HEK293 (cell line): Measurements from ENCODE around the gene FBLN5.

Source experiments
- FEZF1 ChIP-seq: fragments of 450-650 bp; formaldehyde crosslinking; IDR thresholded peaks from 2 replicates; pipeline ENCODE4 v1.5.1; 2016; ENCODE audit warnings: missing biosample characterization, missing genetic modification characterization
- RBAK ChIP-seq: fragments of 450-650 bp; formaldehyde crosslinking; IDR thresholded peaks from 2 replicates; pipeline ENCODE4 v1.5.1; 2016; ENCODE audit warnings: missing biosample characterization, missing genetic modification characterization
- REST ChIP-seq: fragments of 450-650 bp; formaldehyde crosslinking; IDR thresholded peaks from 2 replicates; pipeline ENCODE4 v1.5.1; 2016; ENCODE audit warnings: missing biosample characterization, missing genetic modification characterization
- SCRT2 ChIP-seq: fragments of 450-650 bp; formaldehyde crosslinking; IDR thresholded peaks from 2 replicates; pipeline ENCODE4 v1.5.1; 2016; ENCODE audit warnings: missing biosample characterization, missing genetic modification characterization
- SP3 ChIP-seq: fragments of 450-650 bp; formaldehyde crosslinking; IDR thresholded peaks from 2 replicates; pipeline ENCODE4 v1.5.1; 2016; ENCODE audit warnings: missing biosample characterization, missing genetic modification characterization
- ZFHX2 ChIP-seq: fragments of 450-650 bp; formaldehyde crosslinking; conservative IDR thresholded peaks from 2 replicates; pipeline ENCODE4 v1.5.1; 2016; ENCODE audit warnings: missing biosample characterization, missing genetic modification characterization
- ZNF138 ChIP-seq: fragments of 450-650 bp; formaldehyde crosslinking; IDR thresholded peaks from 2 replicates; pipeline ENCODE4 v1.5.1; 2016; ENCODE audit warnings: missing biosample characterization, missing genetic modification characterization, borderline replicate concordance
- ZNF148 ChIP-seq: fragments of 450-650 bp; formaldehyde crosslinking; IDR thresholded peaks from 2 replicates; pipeline ENCODE4 v1.5.0; 2017; ENCODE audit warnings: missing biosample characterization, missing genetic modification characterization, borderline replicate concordance
- ZNF449 ChIP-seq: fragments of 450-650 bp; formaldehyde crosslinking; IDR thresholded peaks from 2 replicates; pipeline ENCODE4 v1.5.1; 2017; ENCODE audit warnings: missing biosample characterization, mild to moderate bottlenecking, missing genetic modification characterization, moderate library complexity
- ZNF488 ChIP-seq: fragments of 450-650 bp; formaldehyde crosslinking; IDR thresholded peaks from 2 replicates; pipeline ENCODE4 v1.5.1; 2016; ENCODE audit warnings: missing biosample characterization, missing genetic modification characterization
- ZNF530 ChIP-seq: fragments of 450-650 bp; formaldehyde crosslinking; IDR thresholded peaks from 2 replicates; pipeline ENCODE4 v1.5.1; 2016; ENCODE audit warnings: low read depth, missing biosample characterization, missing genetic modification characterization
- ZNF548 ChIP-seq: fragments of 450-650 bp; formaldehyde crosslinking; IDR thresholded peaks from 2 replicates; pipeline ENCODE4 v1.5.1; 2016; ENCODE audit warnings: missing biosample characterization, missing genetic modification characterization
- ZNF555 ChIP-seq: fragments of 450-650 bp; formaldehyde crosslinking; conservative IDR thresholded peaks from 2 replicates; pipeline ENCODE4 v1.5.1; 2017; ENCODE audit warnings: missing biosample characterization, mild to moderate bottlenecking, missing genetic modification characterization, inconsistent platforms
- ZNF600 ChIP-seq: fragments of 450-650 bp; formaldehyde crosslinking; IDR thresholded peaks from 2 replicates; pipeline ENCODE4 v1.5.1; 2016; ENCODE audit warnings: missing biosample characterization, missing genetic modification characterization
- ZNF629 ChIP-seq: fragments of 450-650 bp; formaldehyde crosslinking; IDR thresholded peaks from 2 replicates; pipeline ENCODE4 v1.5.1; 2017; ENCODE audit warnings: missing biosample characterization, missing genetic modification characterization
- ZNF670 ChIP-seq: fragments of 450-650 bp; formaldehyde crosslinking; IDR thresholded peaks from 2 replicates; pipeline ENCODE4 v1.5.1; 2016; ENCODE audit warnings: missing biosample characterization, missing genetic modification characterization, low read depth
- ZNF707 ChIP-seq: fragments of 450-650 bp; formaldehyde crosslinking; IDR thresholded peaks from 2 replicates; pipeline ENCODE4 v1.5.1; 2016; ENCODE audit warnings: missing biosample characterization, missing genetic modification characterization
- ZNF776 ChIP-seq: fragments of 450-650 bp; formaldehyde crosslinking; IDR thresholded peaks from 2 replicates; pipeline ENCODE4 v1.5.0; 2017; ENCODE audit warnings: missing biosample characterization, missing genetic modification characterization, borderline replicate concordance
- ZNF837 ChIP-seq: fragments of 450-650 bp; formaldehyde crosslinking; IDR thresholded peaks from 2 replicates; pipeline ENCODE4 v1.5.1; 2016; ENCODE audit warnings: missing biosample characterization, missing genetic modification characterization
- ZSCAN5A ChIP-seq: fragments of 450-650 bp; formaldehyde crosslinking; IDR thresholded peaks from 2 replicates; pipeline ENCODE4 v1.5.1; 2016; ENCODE audit warnings: missing biosample characterization, missing genetic modification characterization
- TF ChIP-seq, protein P1 (sequence below): fragments of 450-650 bp; formaldehyde crosslinking; IDR thresholded peaks from 2 replicates; pipeline ENCODE4 v1.5.1; 2016; ENCODE audit warnings: missing biosample characterization, missing genetic modification characterization, low read depth
- TF ChIP-seq, protein P2 (sequence below): fragments of 450-650 bp; formaldehyde crosslinking; IDR thresholded peaks from 2 replicates; pipeline ENCODE4 v1.5.1; 2016; ENCODE audit warnings: missing biosample characterization, missing genetic modification characterization
- TF ChIP-seq, protein P3 (sequence below): sonication (generic); formaldehyde crosslinking; IDR thresholded peaks from 2 replicates; pipeline ENCODE4 v1.8.1; 2022; ENCODE audit warnings: mild to moderate bottlenecking, moderate library complexity, missing genetic modification reagents

FBLN5 gene

DNA sequence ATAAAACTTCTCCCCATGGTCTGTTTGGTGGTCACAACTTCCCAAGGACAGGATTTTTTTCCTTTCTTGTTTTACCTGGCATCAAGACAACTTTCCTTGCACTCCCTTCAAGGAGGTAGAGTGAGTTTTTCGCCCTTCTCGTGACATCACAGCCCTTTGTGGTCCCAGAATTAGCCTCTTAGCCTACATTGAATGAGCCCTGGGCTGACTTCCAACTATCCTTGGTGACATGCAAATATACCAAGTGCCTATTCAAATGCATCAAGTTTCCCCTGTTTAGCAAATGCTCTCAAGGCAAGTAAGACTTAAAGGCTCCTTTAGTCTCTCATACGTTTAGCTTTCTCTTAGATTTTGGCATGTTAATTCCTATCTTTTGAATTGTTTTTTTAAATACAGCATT is 116.7 kb downstream of the FBLN5 start (continued):
- TF ChIP-seq, protein P1, sequence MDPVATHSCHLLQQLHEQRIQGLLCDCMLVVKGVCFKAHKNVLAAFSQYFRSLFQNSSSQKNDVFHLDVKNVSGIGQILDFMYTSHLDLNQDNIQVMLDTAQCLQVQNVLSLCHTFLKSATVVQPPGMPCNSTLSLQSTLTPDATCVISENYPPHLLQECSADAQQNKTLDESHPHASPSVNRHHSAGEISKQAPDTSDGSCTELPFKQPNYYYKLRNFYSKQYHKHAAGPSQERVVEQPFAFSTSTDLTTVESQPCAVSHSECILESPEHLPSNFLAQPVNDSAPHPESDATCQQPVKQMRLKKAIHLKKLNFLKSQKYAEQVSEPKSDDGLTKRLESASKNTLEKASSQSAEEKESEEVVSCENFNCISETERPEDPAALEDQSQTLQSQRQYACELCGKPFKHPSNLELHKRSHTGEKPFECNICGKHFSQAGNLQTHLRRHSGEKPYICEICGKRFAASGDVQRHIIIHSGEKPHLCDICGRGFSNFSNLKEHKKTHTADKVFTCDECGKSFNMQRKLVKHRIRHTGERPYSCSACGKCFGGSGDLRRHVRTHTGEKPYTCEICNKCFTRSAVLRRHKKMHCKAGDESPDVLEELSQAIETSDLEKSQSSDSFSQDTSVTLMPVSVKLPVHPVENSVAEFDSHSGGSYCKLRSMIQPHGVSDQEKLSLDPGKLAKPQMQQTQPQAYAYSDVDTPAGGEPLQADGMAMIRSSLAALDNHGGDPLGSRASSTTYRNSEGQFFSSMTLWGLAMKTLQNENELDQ (tag by site-specific recombination) = no peak
- TF ChIP-seq ZNF670 (tag by site-specific recombination) (no peak), ZNF488 (no peak), ZNF837 (tag by site-specific recombination) (no peak), ZNF148 (tag by site-specific recombination) (no peak), ZNF629 (tag by site-specific recombination) (peak; percentile 58), ZNF548 (tag by site-specific recombination) (no peak), SP3 (no peak), REST (tag by site-specific recombination) (no peak), ZNF530 (tag by site-specific recombination) (no peak), ZSCAN5A (tag by site-specific recombination) (no peak), ZFHX2 (tag by site-specific recombination) (no peak), ZNF600 (no peak), ZNF449 (tag by site-specific recombination) (no peak), FEZF1 (tag by site-specific recombination) (0 out of 2 replicates have a peak, but pooled peaks have one; percentile 4), ZNF555 (tag by site-specific recombination) (no peak), ZNF138 (tag by site-specific recombination) (no peak), RBAK (no peak), ZNF776 (tag by site-specific recombination) (no peak), SCRT2 (tag by site-specific recombination) (no peak), ZNF707 (tag by site-specific recombination) (no peak)
- TF ChIP-seq, protein P2, sequence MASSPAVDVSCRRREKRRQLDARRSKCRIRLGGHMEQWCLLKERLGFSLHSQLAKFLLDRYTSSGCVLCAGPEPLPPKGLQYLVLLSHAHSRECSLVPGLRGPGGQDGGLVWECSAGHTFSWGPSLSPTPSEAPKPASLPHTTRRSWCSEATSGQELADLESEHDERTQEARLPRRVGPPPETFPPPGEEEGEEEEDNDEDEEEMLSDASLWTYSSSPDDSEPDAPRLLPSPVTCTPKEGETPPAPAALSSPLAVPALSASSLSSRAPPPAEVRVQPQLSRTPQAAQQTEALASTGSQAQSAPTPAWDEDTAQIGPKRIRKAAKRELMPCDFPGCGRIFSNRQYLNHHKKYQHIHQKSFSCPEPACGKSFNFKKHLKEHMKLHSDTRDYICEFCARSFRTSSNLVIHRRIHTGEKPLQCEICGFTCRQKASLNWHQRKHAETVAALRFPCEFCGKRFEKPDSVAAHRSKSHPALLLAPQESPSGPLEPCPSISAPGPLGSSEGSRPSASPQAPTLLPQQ (tag by site-specific recombination) = 0 out of 2 replicates have a peak, but pooled peaks have one; percentile 36
- TF ChIP-seq, protein P3, sequence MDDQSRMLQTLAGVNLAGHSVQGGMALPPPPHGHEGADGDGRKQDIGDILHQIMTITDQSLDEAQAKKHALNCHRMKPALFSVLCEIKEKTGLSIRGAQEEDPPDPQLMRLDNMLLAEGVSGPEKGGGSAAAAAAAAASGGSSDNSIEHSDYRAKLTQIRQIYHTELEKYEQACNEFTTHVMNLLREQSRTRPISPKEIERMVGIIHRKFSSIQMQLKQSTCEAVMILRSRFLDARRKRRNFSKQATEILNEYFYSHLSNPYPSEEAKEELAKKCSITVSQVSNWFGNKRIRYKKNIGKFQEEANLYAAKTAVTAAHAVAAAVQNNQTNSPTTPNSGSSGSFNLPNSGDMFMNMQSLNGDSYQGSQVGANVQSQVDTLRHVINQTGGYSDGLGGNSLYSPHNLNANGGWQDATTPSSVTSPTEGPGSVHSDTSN = no peak
